ENCODE data around the gene BCAR3.

The BCAR3 gene

DNA sequence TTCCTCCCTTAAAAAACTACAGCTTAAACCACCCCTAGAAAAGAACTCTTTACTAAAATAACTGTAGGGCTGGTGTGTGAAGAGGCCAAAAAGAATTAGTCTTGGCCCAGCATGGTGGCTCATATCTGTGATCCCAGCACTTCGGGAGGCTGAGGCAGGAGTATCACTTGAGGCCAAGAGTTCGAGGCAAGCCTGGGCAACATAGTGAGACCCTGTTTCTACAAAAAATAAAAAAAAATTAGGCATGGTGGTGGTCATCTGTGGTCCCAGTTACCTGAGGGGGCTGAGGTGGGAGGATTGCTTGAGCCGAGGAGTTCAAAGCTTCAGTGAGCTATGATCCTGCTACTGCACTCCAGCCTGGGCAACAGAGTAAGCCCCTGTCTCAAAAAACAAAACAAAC is 44.9 kb downstream of the BCAR3 start:
- Histone ChIP-seq H3K9ac (no peak overlapping the region), H2AFZ (no peak overlapping the region), H3K27me3 (ENCODE audit: control insufficient read depth, insufficient read depth, low read length) (no peaks in the 10 kb centered on the region), H3K9me3 (ENCODE audit: control insufficient read depth, low read length) (no peaks in the 10 kb centered on the region), H3K4me3 (ENCODE audit: low read depth, low read length) (no peak overlapping the region), H3K4me2 (ENCODE audit: low read length) (no peak overlapping the region), H3K27ac (no peak overlapping the region), H3K4me1 (no peaks in the 10 kb centered on the region), H3K36me3 (ENCODE audit: control insufficient read depth, insufficient read depth, low read length) (no peaks in the 10 kb centered on the region), H3K79me2 (no peaks in the 10 kb centered on the region)
- TF ChIP-seq, protein P1, sequence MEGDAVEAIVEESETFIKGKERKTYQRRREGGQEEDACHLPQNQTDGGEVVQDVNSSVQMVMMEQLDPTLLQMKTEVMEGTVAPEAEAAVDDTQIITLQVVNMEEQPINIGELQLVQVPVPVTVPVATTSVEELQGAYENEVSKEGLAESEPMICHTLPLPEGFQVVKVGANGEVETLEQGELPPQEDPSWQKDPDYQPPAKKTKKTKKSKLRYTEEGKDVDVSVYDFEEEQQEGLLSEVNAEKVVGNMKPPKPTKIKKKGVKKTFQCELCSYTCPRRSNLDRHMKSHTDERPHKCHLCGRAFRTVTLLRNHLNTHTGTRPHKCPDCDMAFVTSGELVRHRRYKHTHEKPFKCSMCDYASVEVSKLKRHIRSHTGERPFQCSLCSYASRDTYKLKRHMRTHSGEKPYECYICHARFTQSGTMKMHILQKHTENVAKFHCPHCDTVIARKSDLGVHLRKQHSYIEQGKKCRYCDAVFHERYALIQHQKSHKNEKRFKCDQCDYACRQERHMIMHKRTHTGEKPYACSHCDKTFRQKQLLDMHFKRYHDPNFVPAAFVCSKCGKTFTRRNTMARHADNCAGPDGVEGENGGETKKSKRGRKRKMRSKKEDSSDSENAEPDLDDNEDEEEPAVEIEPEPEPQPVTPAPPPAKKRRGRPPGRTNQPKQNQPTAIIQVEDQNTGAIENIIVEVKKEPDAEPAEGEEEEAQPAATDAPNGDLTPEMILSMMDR (IDR thresholded peaks at IDR 0.05): no peak

DNA sequence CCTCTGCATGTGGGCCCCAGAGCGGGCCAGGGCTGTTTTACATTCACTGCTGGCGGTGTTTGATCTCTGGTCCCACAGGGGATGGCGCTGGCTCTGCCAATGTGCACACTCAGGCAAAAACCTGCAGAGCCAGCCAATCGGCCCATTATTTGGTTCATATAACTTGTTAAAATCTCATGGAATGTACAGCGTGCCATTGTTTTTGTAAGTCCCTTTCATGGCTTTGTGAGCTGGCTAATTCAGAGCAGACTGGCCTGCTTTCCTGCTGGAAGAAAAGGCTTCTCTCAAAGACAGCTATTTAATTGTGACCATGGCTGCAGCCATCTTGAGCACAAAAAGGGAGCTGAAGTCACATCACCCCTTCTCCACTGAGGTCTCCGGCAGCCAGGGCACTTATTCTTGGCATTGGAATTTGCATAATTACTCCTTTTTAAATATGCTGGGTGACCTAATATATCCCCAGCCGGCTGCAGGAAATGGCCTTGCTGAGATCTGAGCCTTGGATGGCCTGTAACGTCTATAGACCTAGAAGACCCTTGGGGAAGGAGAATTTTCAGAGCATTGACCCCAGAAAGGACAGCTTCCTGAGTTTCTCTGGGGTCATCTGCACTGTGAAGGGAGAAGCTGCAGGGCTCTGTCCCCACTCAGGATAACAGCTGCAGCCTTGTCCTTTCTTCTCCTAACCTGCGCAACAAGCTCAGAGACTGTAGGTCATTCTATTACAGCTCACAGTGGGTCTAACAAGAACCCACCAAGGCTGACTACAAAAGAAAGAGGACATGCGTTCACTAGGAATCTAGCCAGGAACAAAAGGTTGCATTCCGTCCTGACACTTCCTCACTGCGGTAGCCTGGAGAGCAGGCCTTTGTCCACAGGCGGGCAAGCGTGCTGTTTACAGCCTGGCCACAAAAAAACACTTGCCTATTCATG is 45.8 kb downstream of the BCAR3 start:
- Histone ChIP-seq H3K36me3 (ENCODE audit: control insufficient read depth, insufficient read depth, low read length) (no peaks in the 10 kb centered on the region), H3K27ac (no peak overlapping the region), H3K9me3 (ENCODE audit: control insufficient read depth, low read length) (no peaks in the 10 kb centered on the region), H3K4me1 (no peaks in the 10 kb centered on the region), H3K79me2 (no peaks in the 10 kb centered on the region), H3K4me2 (ENCODE audit: low read length) (no peak overlapping the region), H2AFZ (no peak overlapping the region), H3K4me3 (ENCODE audit: low read depth, low read length) (no peak overlapping the region), H3K9ac (no peak overlapping the region), H3K27me3 (ENCODE audit: control insufficient read depth, insufficient read depth, low read length) (no peaks in the 10 kb centered on the region)
- TF ChIP-seq, protein P1 (IDR thresholded peaks at IDR 0.05): no peak

DNA sequence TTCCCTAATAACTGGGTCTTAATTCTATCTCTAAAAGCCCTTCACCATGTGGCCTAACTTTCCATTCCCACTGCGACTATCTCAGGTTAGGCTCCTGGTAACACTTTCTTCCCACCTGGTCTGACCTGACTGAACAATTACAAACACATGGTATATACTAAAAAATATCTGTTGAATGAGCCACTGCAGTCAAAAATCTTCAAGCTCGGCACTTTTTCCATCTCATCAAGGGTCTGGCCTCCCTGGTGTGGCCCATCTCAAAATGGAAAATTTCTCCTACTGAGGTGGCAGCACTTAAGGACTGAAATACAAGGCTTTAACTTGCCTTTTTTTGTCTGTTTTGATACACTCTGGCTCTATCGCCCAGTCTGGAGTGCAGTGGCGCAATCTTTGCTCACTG is 48.3 kb downstream of the BCAR3 start:
- Histone ChIP-seq H3K9ac (no peak overlapping the region), H2AFZ (no peak overlapping the region), H3K4me1 (no peaks in the 10 kb centered on the region), H3K36me3 (ENCODE audit: control insufficient read depth, insufficient read depth, low read length) (no peaks in the 10 kb centered on the region), H3K79me2 (no peaks in the 10 kb centered on the region), H3K4me3 (ENCODE audit: low read depth, low read length) (no peak overlapping the region), H3K4me2 (ENCODE audit: low read length) (no peak overlapping the region), H3K9me3 (ENCODE audit: control insufficient read depth, low read length) (no peaks in the 10 kb centered on the region), H3K27me3 (ENCODE audit: control insufficient read depth, insufficient read depth, low read length) (no peaks in the 10 kb centered on the region), H3K27ac (no peak overlapping the region)
- TF ChIP-seq, protein P1 (IDR thresholded peaks at IDR 0.05): no peak

DNA sequence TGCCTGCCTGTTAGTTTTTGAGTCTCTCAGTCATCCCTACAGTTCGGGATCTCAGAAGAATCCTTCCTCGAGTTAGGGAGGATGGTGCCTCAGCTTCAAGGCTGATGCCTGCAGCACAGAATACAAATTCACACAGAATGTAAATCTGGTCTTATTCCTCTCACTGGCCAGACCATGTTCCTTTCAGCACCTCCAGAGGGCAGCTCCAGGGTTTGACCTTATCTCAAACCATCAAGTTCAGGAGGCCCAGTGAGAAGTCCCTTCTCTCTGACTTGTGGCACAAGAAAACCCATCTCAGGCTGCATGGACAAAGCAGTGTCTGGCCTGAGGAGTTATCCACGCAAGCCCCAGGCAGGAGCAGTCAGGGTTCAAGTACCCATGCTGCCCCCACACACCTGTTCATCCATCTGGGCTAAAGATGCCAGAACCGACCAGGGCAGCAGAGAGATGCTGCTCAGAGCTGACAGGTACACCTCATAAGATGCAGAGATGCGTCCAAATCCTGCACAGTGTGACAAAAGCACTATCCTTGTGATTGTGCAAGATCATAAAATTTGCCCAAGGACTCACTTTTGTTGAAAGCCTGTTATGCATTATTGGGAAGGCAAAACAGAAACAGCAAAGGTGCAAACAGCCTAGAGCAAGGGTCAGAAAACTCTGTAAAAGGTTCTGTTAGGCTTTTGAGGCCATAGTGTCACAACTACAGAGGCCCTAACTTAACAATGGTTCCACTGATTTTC is 49.8 kb downstream of the BCAR3 start:
- Histone ChIP-seq H3K27me3 (ENCODE audit: control insufficient read depth, insufficient read depth, low read length) (no peaks in the 10 kb centered on the region), H2AFZ (no peak overlapping the region), H3K4me3 (ENCODE audit: low read depth, low read length) (no peak overlapping the region), H3K9me3 (ENCODE audit: control insufficient read depth, low read length) (no peaks in the 10 kb centered on the region), H3K9ac (no peak overlapping the region), H3K36me3 (ENCODE audit: control insufficient read depth, insufficient read depth, low read length) (no peaks in the 10 kb centered on the region), H3K4me2 (ENCODE audit: low read length) (no peak overlapping the region), H3K27ac (no peak overlapping the region), H3K79me2 (no peaks in the 10 kb centered on the region), H3K4me1 (no peaks in the 10 kb centered on the region)
- TF ChIP-seq, protein P1 (IDR thresholded peaks at IDR 0.05): no peak
